Stimulated activated CD4-positive, alpha-beta T cell treated with anti-CD3 and anti-CD28 coated beads, Interleukin-12 subunit alpha, Interleukin-12 subunit beta, amount 100 ng/mL, for 4 hours (primary cell): ENCODE results near the gene GDI2.
"Not testable (repeated sequence)": the region's sequence is repeated elsewhere in the genome, so short reads cannot be mapped to it uniquely, and the experiment has no call there.

Experiments used
- DNase-seq: peaks from one replicate; pipeline ENCODE4 v3.0.0-alpha.2; 2020

Gene GDI2

GRCh38 chr10:5777758-5778157 lies 35.5 kb downstream of the GDI2 start:
- not testable (repeated sequence) for DNase-seq

GRCh38 chr10:5776881-5777197 lies 36.4 kb downstream of the GDI2 start:
- no peak for DNase-seq

- no peak for DNase-seq
These were observed 36.9 kb downstream of the GDI2 start for GRCh38 chr10:5776136-5776880.

- DNase-seq = peak; percentile 66
These were observed 37.5 kb downstream of the GDI2 start for GRCh38 chr10:5775685-5776084.

GRCh38 chr10:5774987-5775620 lies 38.1 kb downstream of the GDI2 start:
- no peak for DNase-seq

GRCh38 chr10:5766189-5766588 lies 47.0 kb downstream of the GDI2 start:
- no peak for DNase-seq

GRCh38 chr10:5765617-5766016 lies 47.6 kb downstream of the GDI2 start:
- DNase-seq = no peak

- DNase-seq = no peak
These were observed 48.6 kb downstream of the GDI2 start for GRCh38 chr10:5764422-5765297.

GRCh38 chr10:5762531-5762930 lies 50.7 kb downstream of the GDI2 start:
- DNase-seq = no peak

GRCh38 chr10:5761220-5761619 lies 52.0 kb downstream of the GDI2 start:
- DNase-seq = no peak

GRCh38 chr10:5760515-5760914 lies 52.7 kb downstream of the GDI2 start:
- no peak for DNase-seq

GRCh38 chr10:5758927-5759326 lies 54.3 kb downstream of the GDI2 start:
- no peak for DNase-seq

GRCh38 chr10:5757766-5758517 lies 55.3 kb downstream of the GDI2 start:
- no peak for DNase-seq

- no peak for DNase-seq
These were observed 60.8 kb downstream of the GDI2 start for GRCh38 chr10:5752301-5752871.

GRCh38 chr10:5751601-5752253 lies 61.5 kb downstream of the GDI2 start:
- no peak for DNase-seq

GRCh38 chr10:5748394-5748803 lies 64.8 kb downstream of the GDI2 start:
- DNase-seq = no peak

GRCh38 chr10:5746197-5746596 lies 67.0 kb downstream of the GDI2 start:
- no peak for DNase-seq

GRCh38 chr10:5744849-5745248 lies 68.4 kb downstream of the GDI2 start:
- DNase-seq = no peak

- DNase-seq = no peak
These were observed 69.5 kb downstream of the GDI2 start for GRCh38 chr10:5743736-5744135.

GRCh38 chr10:5742116-5742515 lies 71.1 kb downstream of the GDI2 start:
- DNase-seq = no peak

- DNase-seq = no peak
These were observed 72.0 kb downstream of the GDI2 start for GRCh38 chr10:5741276-5741675.

- DNase-seq = no peak
These were observed 74.8 kb downstream of the GDI2 start for GRCh38 chr10:5738427-5738826.
